GM21528 (cell line): Measurements from ENCODE around the gene APC2.

Source experiments
- ATAC-seq: cut with Tn5 transposase; IDR thresholded peaks from one replicate; pipeline ENCODE4 v1.9.1; 2021; ENCODE audit warnings: mild to moderate bottlenecking, moderate library complexity; ENCODE audit not compliant: unreplicated experiment, low FRiP score

APC2 gene, protein sequence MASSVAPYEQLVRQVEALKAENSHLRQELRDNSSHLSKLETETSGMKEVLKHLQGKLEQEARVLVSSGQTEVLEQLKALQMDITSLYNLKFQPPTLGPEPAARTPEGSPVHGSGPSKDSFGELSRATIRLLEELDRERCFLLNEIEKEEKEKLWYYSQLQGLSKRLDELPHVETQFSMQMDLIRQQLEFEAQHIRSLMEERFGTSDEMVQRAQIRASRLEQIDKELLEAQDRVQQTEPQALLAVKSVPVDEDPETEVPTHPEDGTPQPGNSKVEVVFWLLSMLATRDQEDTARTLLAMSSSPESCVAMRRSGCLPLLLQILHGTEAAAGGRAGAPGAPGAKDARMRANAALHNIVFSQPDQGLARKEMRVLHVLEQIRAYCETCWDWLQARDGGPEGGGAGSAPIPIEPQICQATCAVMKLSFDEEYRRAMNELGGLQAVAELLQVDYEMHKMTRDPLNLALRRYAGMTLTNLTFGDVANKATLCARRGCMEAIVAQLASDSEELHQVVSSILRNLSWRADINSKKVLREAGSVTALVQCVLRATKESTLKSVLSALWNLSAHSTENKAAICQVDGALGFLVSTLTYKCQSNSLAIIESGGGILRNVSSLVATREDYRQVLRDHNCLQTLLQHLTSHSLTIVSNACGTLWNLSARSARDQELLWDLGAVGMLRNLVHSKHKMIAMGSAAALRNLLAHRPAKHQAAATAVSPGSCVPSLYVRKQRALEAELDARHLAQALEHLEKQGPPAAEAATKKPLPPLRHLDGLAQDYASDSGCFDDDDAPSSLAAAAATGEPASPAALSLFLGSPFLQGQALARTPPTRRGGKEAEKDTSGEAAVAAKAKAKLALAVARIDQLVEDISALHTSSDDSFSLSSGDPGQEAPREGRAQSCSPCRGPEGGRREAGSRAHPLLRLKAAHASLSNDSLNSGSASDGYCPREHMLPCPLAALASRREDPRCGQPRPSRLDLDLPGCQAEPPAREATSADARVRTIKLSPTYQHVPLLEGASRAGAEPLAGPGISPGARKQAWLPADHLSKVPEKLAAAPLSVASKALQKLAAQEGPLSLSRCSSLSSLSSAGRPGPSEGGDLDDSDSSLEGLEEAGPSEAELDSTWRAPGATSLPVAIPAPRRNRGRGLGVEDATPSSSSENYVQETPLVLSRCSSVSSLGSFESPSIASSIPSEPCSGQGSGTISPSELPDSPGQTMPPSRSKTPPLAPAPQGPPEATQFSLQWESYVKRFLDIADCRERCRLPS (N-terminal part only)

DNA sequence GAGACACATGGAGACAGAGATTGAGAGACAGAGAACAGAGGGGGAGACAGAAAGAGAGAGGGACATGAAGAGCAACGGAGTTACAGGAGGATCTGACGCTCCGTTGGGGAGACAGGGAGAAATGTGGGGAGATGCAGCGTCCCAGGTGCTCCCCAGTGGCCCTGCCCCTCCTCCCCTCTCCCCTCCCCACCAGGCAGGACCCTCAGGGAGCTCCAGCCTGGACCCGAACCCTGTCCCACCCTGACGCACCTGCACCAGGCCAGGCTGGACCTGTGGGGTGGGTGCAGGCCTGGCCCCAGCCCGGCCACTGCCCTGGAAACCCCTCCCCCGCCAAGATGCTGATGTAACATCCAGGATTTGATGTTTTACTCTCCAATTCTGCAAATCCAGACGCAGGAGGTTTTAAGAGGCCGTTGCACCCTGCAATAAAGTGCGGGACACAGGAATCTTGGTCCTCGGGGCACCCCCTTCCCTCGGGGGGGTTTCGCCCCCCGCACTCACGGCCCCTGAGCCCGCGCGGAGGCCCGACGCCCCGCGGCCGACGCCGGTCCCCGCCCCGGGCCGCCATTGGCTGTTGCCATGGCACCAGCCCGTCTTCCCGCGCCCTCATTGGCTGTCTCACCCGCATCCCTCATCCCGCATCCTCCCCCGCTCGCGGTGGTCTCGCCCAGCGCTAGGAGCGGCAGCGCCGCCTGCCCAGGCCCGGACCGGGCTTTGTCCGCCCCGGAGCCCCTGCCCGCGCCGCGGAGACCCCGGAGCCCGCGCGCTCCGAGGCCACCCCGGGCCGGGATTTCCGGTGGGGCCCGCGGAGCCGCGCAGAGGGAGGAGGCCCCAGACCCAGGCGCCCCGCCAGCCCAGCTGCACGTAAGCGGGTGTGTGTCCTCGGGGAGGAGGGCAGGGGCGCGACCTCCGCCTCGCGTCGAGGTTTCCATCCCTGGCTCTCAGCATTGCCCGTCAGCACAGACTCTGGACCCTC, at the start of gene APC2:
Gene APC2 (plus strand): TSS at position 655 of the 976 bp plus-strand sequence. CDS start 2,881 bp downstream, outside the sequence.
- ATAC-seq, result no peak

DNA sequence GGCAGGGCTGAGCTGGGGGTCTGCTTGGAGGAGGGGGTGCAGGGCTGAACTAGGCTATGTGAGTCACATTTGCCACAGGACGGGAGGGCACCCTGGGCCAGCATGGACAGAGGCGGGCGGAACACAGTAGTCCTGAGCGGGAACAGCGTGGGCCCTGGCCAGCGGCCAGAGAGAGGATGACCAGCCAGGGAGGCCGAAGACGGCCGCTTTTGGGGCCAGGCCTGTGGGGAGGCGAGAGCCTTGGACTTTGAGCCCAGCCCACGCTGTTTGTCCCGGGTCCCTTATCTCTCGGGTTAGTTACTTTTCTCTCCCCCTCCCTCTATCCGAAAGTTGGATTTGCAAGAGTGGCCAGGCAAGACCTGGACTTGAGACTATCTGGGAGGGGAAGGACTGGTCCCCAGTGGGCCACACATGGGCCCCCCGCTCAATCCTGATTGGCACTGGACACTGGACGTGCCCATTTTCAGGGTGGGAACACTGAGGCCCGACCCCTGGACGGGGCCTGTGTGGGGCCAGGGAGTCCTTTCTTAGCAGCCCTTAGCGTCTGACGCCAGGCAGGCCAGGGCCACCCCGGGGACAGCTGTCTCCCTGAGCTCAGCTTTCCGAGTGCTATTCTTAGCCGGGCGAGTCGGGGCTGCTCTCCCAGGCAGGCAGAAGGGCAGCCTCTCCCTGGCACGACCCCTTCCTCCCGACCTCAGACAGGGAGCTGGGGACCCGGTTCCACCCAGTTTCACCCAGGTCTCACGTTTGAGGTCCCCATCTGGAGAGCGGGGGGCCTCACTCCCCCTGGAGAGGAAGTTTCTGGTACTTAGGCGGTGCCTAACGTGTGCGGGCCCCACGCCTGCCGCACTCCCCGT, 49.4 kb upstream of the APC2 start:
- ATAC-seq, result no peak

DNA sequence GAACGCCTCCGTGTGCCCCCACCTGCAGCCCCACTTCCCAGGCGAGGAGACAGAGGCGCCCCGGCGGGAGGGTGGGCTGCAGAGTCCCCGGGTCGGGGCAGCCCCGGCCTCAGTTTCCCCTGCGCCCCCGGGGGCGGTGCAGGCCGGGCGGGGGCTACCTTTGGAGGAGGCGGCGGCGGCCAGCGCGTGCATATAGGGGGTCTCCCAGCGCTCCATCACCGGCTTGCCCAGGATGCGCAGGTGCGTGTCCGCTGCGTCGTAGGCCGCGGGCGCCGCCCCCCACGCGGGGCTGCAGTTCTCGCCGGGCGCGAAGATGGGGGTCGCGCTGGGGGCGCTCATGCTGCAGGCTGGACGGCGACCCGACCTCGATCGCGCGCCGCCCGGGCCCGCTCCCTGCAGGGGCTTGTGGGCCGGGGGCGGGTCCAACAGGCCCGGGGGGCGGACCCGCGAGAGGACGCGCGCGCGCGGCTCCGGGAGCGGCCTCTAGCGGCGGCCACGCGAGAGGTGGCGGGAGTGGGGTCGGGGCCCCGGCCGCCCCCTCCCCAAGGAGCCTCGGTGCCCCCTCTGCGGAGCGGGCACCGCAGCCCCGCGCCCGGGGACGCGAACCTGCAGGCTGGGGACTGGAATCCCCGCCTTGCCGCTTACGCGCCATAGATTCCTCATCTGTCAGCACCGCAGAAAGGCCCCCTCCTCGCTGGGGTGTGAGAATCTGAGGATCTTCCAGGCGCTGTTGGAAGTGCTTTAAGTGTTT, 48.6 kb upstream of the APC2 start, which contains the start of gene GAMT:
Gene GAMT (minus strand): TSS at position 405 of the 751 bp plus-strand sequence. CDS start 66 bp downstream, at position 339.
- no peak for ATAC-seq

DNA sequence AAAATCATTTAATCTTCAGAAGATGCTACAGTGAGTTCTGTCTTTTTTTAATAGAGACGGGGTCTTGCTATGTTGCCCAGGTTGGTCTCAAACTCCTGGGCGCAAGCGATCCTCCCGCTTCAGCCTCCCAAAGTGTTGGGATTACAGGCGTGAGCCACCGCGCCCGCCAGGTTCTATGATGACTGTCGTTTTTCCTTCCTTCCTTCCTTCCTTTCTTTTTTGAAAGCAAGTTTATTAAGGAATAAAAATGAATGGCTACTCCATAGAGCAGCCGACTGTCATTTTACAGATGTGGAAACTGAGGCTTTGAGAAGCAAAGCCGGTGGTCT, 48.1 kb upstream of the APC2 start:
- no peak for ATAC-seq

DNA sequence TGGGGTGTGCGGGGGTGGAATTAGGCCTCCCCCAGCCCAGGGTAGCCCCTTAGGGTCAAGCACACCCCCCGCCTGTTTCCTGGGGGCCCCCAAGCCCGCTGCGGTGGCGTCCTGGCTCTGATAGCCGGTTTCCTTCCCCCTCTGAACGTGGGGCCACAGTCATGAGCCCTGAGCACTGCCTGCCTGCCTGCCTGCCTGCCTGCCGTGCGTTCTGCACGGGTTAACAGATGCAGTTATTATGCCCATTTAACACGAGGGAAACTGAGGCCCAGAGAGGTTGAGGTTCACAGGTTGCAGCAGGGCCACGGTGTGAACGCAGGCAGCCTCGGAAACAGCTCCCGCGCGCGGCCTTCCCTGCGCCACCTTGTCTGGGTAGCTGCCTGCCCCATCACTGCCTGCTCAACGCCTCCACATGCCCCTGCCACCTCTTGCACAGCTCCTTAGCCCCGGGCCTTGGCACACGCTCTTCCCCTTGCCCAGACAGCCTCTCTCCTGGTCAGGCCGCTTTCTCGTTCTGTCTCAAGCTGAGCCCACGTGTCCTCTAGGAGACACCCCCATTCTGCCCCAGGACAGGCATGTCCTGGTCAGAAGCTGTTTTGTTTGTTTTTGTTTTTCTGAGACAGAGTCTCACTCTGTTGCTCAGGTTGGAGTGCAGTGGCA, 47.4 kb upstream of the APC2 start:
- no peak for ATAC-seq

DNA sequence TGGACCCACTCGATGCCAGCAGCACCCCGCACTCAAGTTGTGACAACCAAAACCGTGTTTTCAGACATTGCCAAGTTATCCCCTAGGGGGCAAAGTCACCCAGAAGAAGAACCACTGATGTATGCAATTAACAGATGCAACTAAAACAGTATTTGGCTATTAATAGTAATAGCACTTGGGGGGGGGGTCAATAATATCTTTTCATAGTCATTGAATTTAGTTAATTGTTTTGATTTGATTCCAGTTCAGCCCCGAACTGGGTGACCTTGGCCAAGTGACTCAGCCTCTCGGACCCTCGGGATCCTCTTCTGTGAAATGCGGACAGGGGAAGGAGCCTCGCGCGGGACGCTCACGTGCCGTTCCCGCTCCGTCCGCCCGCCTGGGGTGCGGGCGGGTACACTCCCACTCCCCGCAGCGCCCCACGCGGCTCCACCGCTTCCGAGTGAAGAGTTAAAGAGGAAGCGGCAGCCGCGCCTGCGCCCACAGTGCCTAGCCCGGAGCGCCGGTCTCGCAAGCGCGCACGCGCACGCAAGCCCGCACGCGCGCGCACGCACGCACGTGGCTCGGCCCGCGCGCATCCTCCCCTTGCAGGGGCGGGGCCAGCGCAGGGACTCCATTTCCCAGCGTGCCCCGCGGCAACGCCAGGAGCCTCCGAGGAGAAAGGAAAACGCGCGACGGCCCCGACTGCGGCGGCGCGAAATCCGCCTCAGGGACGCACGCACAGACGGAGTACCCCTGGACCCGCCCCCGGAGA, 43.0 kb upstream of the APC2 start:
- ATAC-seq, result peak; percentile 68

DNA sequence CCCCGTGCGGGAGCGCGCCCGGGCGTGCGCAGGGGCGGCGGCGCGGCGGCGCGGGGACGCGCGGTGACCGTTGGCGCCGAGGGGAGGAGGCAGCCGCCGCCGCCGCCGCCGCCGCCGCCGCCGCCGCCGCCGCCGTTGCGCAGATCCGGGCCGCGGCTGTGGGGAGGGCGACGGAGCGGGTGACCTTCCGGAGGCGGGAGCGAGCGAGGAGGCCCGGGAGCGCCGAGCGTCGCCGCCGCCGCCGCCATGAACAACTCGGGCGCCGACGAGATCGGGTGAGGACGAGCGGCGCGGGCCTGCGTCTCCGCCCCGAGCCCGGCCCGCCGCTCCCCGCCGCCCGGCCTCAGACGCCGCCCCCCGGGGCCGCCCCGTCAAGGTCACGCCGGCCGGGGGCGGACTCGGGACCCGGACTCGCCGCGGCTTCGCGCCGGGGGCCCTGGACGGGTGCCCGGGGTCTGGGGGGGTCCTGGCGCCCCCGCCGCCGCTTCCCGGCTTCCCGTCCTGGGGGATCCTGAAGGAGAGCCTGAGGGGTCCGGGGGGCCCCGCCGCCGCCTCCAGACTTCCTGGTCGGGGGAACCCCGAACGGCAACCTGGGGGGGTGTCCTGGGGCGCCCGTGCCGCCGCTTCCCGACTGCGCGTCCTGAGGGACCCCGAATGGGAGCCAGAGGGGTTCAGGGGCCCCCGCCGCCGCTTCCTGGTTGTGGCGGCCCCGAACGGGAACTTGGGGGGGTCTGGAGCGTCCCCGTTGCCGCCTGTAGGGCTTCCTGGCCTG, 42.2 kb upstream of the APC2 start, which contains the start of gene DAZAP1:
Gene DAZAP1 (plus strand): TSS at position 59 of the 772 bp plus-strand sequence. CDS start 188 bp downstream, at position 247.
- peak; percentile 20 for ATAC-seq

DNA sequence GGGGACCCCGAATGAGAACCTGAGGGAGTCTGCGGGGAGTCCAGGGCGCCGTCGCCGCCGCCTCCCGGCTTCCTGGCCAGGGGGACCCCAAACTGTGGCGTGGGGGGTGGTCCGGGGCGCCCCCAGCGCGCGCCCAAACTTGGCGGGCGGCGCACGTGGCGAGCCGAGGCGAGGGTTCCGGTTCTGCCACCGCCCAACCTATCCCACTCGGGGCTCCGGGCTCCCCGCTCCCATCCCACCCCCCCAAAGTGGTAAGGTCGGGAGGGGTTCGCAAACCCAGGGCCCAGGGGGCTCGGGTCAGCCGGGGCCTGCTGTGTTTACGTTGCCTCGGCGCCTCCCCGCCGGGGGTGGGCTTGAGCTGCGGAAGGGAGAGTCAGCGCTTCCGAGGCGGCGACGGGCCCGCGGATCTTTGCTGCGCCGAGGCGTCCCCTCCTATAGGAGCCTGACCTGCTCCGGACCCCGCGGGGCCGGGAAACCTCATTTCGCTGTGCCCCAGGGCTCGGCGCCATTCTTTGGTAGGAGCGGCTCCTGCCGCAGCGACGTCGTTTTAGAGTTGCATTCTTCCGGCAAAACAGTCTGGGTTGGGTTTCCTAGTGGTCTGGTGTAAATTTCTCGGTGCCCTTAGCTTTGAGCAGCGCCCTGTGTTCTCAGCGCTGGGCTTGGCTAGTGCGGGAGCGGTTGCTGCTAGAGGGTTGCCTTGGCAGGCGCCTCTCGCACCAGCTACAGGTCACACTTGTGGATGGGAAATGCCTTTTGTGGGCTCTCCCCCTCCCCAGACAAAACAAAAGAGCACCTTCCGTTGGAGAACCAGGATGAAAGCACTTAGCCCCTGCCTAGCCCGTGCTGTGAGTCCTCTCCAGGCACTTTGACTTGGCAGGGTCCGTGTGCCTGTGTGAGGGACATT, 41.4 kb upstream of the APC2 start:
- no peak for ATAC-seq

DNA sequence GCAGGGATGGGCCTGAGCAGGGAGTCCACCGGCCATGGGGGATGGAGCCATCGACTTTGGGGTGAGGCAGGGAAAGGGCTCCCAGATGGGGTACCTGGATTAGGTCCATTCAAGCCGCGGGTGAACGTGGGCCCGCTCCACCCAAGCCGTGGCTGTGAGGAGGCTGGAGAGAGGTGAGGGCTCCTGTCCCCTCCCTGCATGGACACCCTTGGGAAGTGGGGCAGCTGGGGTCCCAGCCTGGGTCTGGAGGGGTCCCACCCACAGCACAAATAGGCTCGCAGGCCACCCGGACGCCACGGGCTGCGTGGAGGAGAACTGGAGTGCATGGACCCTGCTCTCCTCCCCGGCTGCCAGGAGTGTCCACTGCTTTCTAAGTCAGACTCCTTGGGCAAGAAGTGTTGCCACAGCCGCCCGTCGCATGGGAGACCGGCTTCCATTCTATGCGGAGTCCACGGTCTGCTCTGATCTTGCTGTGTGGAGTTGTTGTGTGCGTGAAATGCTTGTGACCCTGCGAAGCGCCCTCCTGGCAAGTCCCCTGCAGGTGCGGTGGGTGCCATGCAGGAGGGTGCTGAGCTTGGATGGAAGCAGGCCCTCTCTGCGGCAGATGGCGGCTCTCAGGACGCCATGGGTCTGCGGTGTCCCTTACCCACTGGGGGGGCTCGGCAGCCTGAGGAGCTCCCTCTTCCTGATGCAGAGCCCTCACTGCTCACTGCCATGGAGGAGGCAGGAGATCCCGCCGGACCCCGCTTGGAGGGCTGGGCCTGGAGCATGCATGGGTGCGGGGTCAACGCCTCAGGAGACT, 40.5 kb upstream of the APC2 start:
- ATAC-seq, result no peak

DNA sequence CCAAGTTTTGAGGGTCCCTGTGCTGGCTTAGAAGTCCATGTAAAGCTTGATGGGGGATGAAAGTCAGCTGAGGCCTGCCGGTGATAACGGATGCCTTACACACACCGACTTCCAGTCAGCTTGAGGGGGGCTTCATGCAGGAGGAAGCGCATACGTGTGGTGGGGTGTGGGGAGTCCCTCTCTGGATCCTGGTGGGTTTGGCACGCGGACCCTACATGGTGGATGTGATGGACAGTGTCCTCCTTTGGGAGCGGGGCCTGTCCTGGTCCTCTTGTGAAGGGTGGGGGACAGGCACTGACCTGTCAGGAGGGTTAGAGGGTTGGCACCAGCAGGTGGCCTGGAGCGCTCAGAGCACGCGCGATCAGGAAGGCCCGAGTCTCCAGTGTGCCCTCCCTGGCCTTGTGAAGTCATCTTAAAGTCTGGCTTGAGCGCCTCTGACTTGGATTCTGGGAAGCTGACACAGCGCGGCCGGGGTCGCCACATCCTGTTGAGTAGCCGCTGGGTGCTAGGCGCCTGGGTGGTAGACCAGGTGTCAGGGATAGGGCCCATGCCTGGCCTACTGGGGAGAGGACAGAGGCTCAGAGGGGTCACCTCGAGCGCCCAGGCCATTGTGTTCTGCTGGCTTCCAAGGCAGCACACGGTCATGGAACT, 39.7 kb upstream of the APC2 start:
- no peak for ATAC-seq

DNA sequence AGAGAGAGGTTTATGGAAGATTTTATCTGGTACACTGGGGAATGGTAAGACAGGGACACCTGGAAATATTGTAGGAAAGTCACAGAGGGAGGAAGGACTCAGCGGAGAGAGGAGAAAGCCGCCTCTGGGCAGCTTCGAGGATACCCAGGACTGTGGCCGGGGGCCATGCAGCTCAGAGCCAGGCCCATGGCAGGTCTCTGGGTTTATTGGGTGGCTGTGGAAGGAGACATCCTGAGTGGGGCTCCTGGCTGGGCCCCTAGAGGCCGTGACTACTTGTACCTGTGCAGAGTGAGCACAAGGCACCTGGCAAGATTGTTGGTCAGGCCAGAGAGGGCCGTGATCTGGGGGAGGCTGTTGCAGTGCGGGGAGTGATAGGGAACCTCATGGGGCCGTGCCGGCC, 39.1 kb upstream of the APC2 start:
- ATAC-seq, result no peak

DNA sequence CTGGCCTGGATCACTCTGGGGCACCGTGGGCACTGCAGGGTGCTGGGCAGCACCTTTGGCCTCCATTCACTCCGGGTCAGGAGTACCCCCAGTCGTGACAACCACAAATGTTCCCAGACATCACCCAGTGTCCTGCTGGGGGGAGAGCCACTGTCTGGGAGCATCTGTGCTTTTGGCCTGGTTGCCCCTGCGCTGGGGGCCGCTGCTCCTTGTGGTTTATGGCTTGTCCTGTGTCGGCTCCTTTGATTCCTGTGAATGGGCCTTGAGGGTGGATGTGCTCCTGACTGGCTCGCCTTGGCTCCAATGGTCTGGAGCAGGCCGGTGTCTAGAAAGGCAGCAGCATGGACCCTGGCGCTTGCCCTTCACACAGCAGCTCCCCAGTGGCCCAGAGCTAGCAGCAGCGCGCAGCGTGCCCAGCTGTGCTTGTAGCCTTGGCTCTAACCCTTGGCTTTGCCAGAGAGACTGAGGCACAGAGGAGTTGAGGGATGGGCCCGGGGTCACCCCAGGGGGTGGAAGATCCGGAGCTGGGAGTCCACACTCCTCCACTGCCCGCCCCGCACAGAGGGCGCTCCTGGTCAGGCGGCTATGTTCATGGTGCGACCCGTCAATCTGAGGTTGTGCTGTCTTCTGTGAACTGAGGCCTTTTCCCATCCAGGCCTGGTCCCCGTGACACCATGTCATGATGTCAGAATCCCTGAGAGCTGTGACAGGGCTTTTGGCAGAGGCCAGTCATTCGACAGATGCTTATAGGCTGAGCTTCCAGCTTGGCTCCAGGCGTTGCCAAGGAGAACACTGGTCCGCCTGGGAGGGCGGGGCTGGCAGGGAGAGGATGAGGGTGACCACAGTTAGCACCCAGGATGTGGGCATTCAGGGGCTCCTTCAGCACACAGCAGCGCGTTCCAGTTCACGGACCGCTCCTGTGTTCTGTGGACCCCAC, 38.4 kb upstream of the APC2 start:
- ATAC-seq, result no peak
